Subcutaneous abdominal adipose tissue (tissue), 5 donors: ENCODE results near the gene FEM1B.

ENCODE experiments used
- H3K27ac ChIP-seq: one replicate; pipeline ENCODE4 v1.7.0; 2013; ENCODE audit warnings: low read depth, mild to moderate bottlenecking, inconsistent platforms, low read length, moderate library complexity
- H3K27me3 ChIP-seq, 5 donors: one replicate each; pipeline ENCODE4 v1.7.0; 2013; ENCODE audit warnings: low read length in 5 of 5, inconsistent platforms in 1 of 5; ENCODE audit not compliant: control insufficient read depth in 5 of 5, insufficient read depth in 4 of 5
- H3K36me3 ChIP-seq, 5 donors: one replicate each; pipeline ENCODE4 v1.7.0; 2013; ENCODE audit warnings: low read length in 5 of 5; ENCODE audit not compliant: control insufficient read depth in 5 of 5, insufficient read depth in 5 of 5
- H3K4me1 ChIP-seq, 5 donors: one replicate each; pipeline ENCODE4 v1.7.0; 2013; ENCODE audit warnings: low read length in 5 of 5, mild to moderate bottlenecking in 3 of 5, moderate library complexity in 1 of 5; ENCODE audit not compliant: control insufficient read depth in 5 of 5, insufficient read depth in 5 of 5
- H3K4me3 ChIP-seq, 5 donors: one replicate each; pipeline ENCODE4 v1.7.0; 2013; ENCODE audit warnings: low read length in 5 of 5, low read depth in 1 of 5
- H3K9ac ChIP-seq, 5 donors: one replicate each; pipeline ENCODE4 v1.7.0; 2013; ENCODE audit warnings: low read length in 5 of 5, mild to moderate bottlenecking in 4 of 5, moderate library complexity in 3 of 5
- H3K9me3 ChIP-seq, 5 donors: one replicate each; pipeline ENCODE4 v1.7.0; 2013; ENCODE audit warnings: low read length in 5 of 5; ENCODE audit not compliant: control insufficient read depth in 5 of 5
- donor health status: healthy.
- donor health status: healthy.
- donor health status: healthy.
- donor health status: healthy.
- donor health status: healthy.

FEM1B gene

GRCh38 chr15:68283401-68283800 lies 5.9 kb downstream of the FEM1B start:
- H3K9me3 ChIP-seq = no peaks in the 10 kb centered on the region
- H3K4me3 ChIP-seq = no peak overlapping the region
- no peak overlapping the region for H3K27ac ChIP-seq
- H3K27me3 ChIP-seq = no peaks in the 10 kb centered on the region
- no peak overlapping the region for H3K9ac ChIP-seq
- peaks cover 12 to 53% (median 46%) of the 10 kb centered on the region in 5 donors for H3K4me1 ChIP-seq
- H3K36me3 ChIP-seq = peaks cover 2 to 8% (median 6%) of the 10 kb centered on the region in 5 donors

DNA sequence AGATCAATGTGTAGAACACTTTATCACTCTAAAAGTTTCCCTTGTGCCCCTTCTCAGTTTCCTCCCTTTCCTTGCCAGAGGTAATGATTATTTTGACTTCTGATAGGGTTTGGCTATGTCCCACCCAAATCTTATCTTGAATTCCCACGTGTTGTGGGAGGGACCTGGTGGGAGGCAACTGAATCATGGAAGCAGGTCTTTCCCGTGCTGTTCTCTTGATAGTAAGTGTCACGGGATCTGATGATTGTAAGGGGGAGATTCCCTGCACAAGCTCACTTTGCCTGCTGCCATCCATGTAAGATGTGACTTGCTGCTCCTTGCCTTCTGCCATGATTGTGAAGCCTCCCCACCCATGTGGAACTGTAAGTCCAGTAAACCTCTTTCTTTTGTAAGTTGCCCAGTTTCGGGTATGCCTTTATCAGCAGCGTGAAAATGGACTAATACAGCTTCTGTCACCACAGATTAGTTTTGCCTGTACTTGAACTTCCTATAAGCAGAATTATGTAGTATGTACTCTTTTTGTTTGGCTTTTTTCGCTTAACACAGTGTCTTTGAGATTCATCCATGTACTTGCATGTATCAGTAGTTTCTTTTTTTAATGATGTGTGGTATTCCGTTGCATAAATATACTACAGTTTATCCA lies 7.2 kb downstream of the FEM1B start:
- Histone ChIP-seq H3K9ac (no peak overlapping the region), H3K4me3 (no peak overlapping the region), H3K9me3 (no peaks in the 10 kb centered on the region), H3K4me1 (peaks cover 9 to 51% (median 32%) of the 10 kb centered on the region in 5 donors), H3K36me3 (peaks cover 5 to 15% (median 8%) of the 10 kb centered on the region in 5 donors), H3K27ac (no peak overlapping the region), H3K27me3 (no peaks in the 10 kb centered on the region)

GRCh38 chr15:68285259-68285980 lies 7.9 kb downstream of the FEM1B start:
- no peaks in the 10 kb centered on the region for H3K27me3 ChIP-seq
- peaks cover 3 to 44% (median 26%) of the 10 kb centered on the region in 5 donors for H3K4me1 ChIP-seq
- H3K9me3 ChIP-seq = no peaks in the 10 kb centered on the region
- H3K9ac ChIP-seq = no peak overlapping the region
- H3K27ac ChIP-seq = no peak overlapping the region
- H3K36me3 ChIP-seq = peaks cover 11 to 19% (median 15%) of the 10 kb centered on the region in 5 donors
- H3K4me3 ChIP-seq = no peak overlapping the region

- no peaks in the 10 kb centered on the region for H3K9me3 ChIP-seq
- peaks cover 19 to 28% (median 23%) of the 10 kb centered on the region in 5 donors for H3K36me3 ChIP-seq
- H3K4me1 ChIP-seq = peaks cover 0 to 36% (median 17%) of the 10 kb centered on the region in 5 donors
- H3K9ac ChIP-seq = peak overlapping the region in 1 of 5 donors; percentile 39
- no peak overlapping the region for H3K27ac ChIP-seq
- no peaks in the 10 kb centered on the region for H3K27me3 ChIP-seq
- no peak overlapping the region for H3K4me3 ChIP-seq
Measured at GRCh38 chr15:68286256-68286655, 8.7 kb downstream of the FEM1B start.

DNA sequence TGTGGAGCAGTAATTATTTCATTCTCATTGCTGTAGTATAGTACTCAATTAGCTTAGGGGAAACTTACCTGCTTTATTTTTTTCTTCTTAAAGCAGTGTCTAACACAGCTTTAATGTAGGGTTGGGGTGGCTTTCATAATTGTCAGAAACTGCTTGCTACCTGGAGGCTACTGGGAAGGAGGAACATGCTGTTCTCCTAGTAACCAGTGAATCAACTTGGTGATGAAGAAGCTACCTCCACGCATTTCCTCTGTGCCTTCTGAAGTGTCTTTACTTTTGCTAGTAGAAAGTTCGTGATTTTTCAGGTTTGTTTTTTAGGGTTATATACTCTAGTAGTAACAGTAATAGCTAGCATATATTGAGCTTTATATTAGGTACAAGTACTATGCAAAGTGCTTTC lies 11.5 kb downstream of the FEM1B start:
- H3K4me1 ChIP-seq = peaks cover 0 to 26% (median 8%) of the 10 kb centered on the region in 5 donors
- no peaks in the 10 kb centered on the region for H3K27me3 ChIP-seq
- H3K27ac ChIP-seq = no peak overlapping the region
- peaks cover 19 to 36% (median 28%) of the 10 kb centered on the region in 5 donors for H3K36me3 ChIP-seq
- H3K4me3 ChIP-seq = no peak overlapping the region
- H3K9ac ChIP-seq = no peak overlapping the region
- H3K9me3 ChIP-seq = no peaks in the 10 kb centered on the region

- H3K4me1 ChIP-seq = peaks cover 0 to 27% (median 8%) of the 10 kb centered on the region in 5 donors
- H3K4me3 ChIP-seq = no peak overlapping the region
- no peaks in the 10 kb centered on the region for H3K9me3 ChIP-seq
- H3K27ac ChIP-seq = no peak overlapping the region
- H3K27me3 ChIP-seq = no peaks in the 10 kb centered on the region
- no peak overlapping the region for H3K9ac ChIP-seq
- peaks cover 19 to 31% (median 24%) of the 10 kb centered on the region in 5 donors for H3K36me3 ChIP-seq
Measured at GRCh38 chr15:68289621-68290352, 12.2 kb downstream of the FEM1B start.

DNA sequence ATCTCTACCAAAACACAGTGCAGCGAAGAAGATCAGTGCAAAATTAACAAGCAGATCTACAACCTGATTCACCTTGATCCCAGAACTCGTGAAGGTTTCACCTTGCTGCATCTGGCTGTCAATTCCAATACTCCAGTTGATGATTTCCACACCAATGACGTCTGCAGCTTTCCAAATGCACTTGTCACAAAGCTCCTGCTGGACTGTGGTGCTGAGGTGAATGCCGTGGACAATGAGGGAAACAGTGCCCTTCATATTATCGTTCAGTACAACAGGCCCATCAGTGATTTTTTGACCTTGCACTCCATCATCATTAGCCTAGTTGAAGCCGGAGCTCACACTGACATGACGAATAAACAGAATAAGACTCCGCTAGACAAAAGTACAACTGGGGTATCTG lies 13.2 kb downstream of the FEM1B start:
- Histone ChIP-seq H3K4me3 (no peak overlapping the region), H3K27me3 (no peaks in the 10 kb centered on the region), H3K4me1 (peaks cover 0 to 27% (median 7%) of the 10 kb centered on the region in 5 donors), H3K27ac (no peak overlapping the region), H3K9me3 (no peaks in the 10 kb centered on the region), H3K36me3 (peaks cover 13 to 29% (median 22%) of the 10 kb centered on the region in 5 donors), H3K9ac (no peak overlapping the region)

DNA sequence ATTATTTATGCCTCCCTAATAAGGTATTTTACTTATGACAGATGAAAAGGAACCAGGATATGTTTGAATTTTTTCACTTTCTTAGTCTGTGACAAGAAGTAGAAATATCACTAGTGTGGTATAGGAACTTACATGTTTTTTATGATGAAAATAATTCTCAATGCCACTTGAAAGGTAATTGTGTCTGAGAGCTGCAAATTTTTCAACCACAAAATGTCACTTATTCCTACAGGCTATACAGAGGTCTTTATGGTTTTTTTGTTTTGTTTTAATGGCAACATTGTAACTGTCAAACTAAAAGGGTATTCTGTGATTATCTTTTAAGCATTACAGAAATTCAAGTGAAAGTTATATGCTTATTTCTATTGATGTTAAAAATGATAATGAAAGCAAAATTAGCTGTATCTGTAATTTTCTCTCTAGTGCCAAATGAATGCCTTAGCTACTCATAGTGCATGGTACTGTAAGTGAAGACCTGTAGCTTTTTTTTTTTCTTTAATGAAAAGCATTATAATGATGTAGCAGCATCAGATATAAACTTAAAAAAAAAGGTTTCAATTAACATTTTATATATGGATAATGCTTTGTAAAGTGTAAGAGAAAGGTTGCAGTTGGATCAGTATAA lies 14.7 kb downstream of the FEM1B start:
- Histone ChIP-seq H3K9ac (peak overlapping the region in 1 of 5 donors; percentile 34), H3K4me3 (no peak overlapping the region), H3K36me3 (peaks cover 13 to 29% (median 22%) of the 10 kb centered on the region in 5 donors), H3K27ac (no peak overlapping the region), H3K4me1 (peaks cover 0 to 25% (median 7%) of the 10 kb centered on the region in 5 donors), H3K27me3 (no peaks in the 10 kb centered on the region), H3K9me3 (no peaks in the 10 kb centered on the region)

GRCh38 chr15:68292967-68293366 lies 15.4 kb downstream of the FEM1B start:
- Histone ChIP-seq H3K27me3 (no peaks in the 10 kb centered on the region), H3K36me3 (peaks cover 13 to 29% (median 22%) of the 10 kb centered on the region in 5 donors), H3K27ac (no peak overlapping the region), H3K4me3 (no peak overlapping the region), H3K9ac (peak overlapping the region in 1 of 5 donors; percentile 34), H3K9me3 (no peaks in the 10 kb centered on the region), H3K4me1 (peaks cover 0 to 25% (median 6%) of the 10 kb centered on the region in 5 donors)
